A549 (cell line): ENCODE results near the gene HELT.

Experiments used
- POLR2A ChIP-seq: IDR thresholded peaks from 2 replicates; pipeline ENCODE4 v1.6.1; 2012; ENCODE audit warnings: mild to moderate bottlenecking, low read length
- TF ChIP-seq, protein P1 (sequence below): IDR thresholded peaks from 2 replicates; pipeline ENCODE4 v1.6.1; 2012
- TF ChIP-seq, protein P2 (sequence below): fragments of >200 bp; sonication (Bioruptor Twin); formaldehyde crosslinking; IDR thresholded peaks from 3 replicates; pipeline ENCODE4 v1.5.1; 2016

DNA sequence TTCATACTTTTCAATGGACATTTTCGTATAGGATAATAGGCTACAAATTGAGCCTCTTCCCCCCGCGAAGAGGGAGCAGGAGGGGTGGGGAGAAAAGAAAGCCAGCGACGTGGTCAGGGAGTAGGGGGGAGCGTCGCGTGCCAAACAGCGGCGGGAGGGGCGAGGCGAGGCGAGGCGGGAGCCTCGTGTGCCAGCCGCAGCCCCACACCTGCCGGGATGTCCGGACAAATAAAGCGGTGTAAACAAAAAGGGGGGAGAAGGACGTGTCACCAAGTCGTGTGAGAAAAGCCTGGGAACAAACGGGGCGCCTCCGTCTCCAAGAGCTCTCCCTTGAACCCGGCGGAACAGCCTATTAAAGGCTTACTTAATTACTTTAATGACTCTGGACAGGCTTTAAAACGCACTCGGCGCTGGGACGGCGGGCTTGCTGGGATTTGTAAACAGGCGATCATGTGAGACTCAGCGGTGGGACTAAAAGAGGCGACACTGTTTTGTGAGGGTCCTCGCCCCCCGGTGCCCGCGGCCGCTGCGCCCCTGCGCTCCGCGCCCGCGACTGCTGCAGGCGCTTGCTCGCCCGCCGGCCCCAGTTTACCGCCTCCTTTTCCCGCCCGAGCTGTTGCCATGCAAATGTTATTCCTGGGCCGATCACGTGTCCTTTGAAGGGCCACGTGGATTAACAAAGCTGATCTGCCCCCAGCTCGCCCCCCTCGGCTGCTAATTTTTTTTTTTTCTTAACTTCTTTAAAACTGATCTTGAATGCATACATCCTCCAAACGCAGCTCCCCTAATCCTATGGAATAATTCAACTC, at the start of gene HELT:
- TF ChIP-seq, protein P1, sequence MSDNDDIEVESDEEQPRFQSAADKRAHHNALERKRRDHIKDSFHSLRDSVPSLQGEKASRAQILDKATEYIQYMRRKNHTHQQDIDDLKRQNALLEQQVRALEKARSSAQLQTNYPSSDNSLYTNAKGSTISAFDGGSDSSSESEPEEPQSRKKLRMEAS, result no peak
- TF ChIP-seq, protein P2, sequence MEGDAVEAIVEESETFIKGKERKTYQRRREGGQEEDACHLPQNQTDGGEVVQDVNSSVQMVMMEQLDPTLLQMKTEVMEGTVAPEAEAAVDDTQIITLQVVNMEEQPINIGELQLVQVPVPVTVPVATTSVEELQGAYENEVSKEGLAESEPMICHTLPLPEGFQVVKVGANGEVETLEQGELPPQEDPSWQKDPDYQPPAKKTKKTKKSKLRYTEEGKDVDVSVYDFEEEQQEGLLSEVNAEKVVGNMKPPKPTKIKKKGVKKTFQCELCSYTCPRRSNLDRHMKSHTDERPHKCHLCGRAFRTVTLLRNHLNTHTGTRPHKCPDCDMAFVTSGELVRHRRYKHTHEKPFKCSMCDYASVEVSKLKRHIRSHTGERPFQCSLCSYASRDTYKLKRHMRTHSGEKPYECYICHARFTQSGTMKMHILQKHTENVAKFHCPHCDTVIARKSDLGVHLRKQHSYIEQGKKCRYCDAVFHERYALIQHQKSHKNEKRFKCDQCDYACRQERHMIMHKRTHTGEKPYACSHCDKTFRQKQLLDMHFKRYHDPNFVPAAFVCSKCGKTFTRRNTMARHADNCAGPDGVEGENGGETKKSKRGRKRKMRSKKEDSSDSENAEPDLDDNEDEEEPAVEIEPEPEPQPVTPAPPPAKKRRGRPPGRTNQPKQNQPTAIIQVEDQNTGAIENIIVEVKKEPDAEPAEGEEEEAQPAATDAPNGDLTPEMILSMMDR, result no peak
- TF ChIP-seq POLR2A, result no peak
